ENCODE measurements around the gene DDX52. TPM values are rescaled to one million over a fixed set of nuclear protein-coding genes. Genes with fewer than 3 reads are reported as not detected.

The DDX52 gene
- total and polyA plus RNA-seq, 2 donors (not counting 1 experiment from before 2014, with no cell fraction given), result 20.4 to 20.6 TPM

- H3K36me3 ChIP-seq (ENCODE audit: control insufficient read depth, insufficient read depth, low read length), result peaks cover 5% of the 10 kb centered on the region
These were observed 75.7 kb downstream of the DDX52 start for GRCh38 chr17:37567538-37567937.

GRCh38 chr17:37567137-37567536 lies 76.1 kb downstream of the DDX52 start:
- no peak overlapping the region for H2AFZ ChIP-seq (ENCODE audit: low read length)
- H3K27me3 ChIP-seq (ENCODE audit: control insufficient read depth, insufficient read depth, low read length), result no peaks in the 10 kb centered on the region
- H3K4me2 ChIP-seq (ENCODE audit: extremely low read depth, insufficient read depth, low read length), result no peak overlapping the region
- H3K36me3 ChIP-seq (ENCODE audit: control insufficient read depth, insufficient read depth, low read length), result peaks cover 4% of the 10 kb centered on the region
- no peaks in the 10 kb centered on the region for H3K9me3 ChIP-seq (ENCODE audit: control insufficient read depth, insufficient read depth, low read depth, low read length)
- TF ChIP-seq EZH2 (IDR thresholded peaks at IDR 0.05; ENCODE audit: low read length, missing control alignments), result no peak
- H3K4me1 ChIP-seq (ENCODE audit: control insufficient read depth, extremely low read depth, insufficient read depth, low read length), result no peaks in the 10 kb centered on the region
- DNase-seq (ENCODE audit: low read depth in 2 of 2), result peak in 1 of 2 donors; percentile 44
- H3K9ac ChIP-seq (ENCODE audit: insufficient read depth, low read length), result no peak overlapping the region
- no peak overlapping the region for H3K4me3 ChIP-seq (replicated peaks in 1 of 4; ENCODE audit: control extremely low read depth in 1 of 4, insufficient read depth in 1 of 4, low read depth in 3 of 4, low read length in 4 of 4)
- H3K79me2 ChIP-seq (ENCODE audit: control insufficient read depth, insufficient read depth, low read length), result no peaks in the 10 kb centered on the region
- H3K27ac ChIP-seq (ENCODE audit: insufficient read depth, low read length), result no peak overlapping the region
- H4K20me1 ChIP-seq (ENCODE audit: control insufficient read depth, extremely low read depth, insufficient read depth, low read length), result no peaks in the 10 kb centered on the region

More at GRCh38 chr17:37567538-37567937, 75.7 kb downstream of the DDX52 start:
- Histone ChIP-seq H3K4me3 (replicated peaks in 1 of 4; ENCODE audit: control extremely low read depth in 1 of 4, insufficient read depth in 1 of 4, low read depth in 3 of 4, low read length in 4 of 4) (no peak overlapping the region), H3K4me1 (ENCODE audit: control insufficient read depth, extremely low read depth, insufficient read depth, low read length) (no peaks in the 10 kb centered on the region), H3K4me2 (ENCODE audit: extremely low read depth, insufficient read depth, low read length) (no peak overlapping the region), H3K9ac (ENCODE audit: insufficient read depth, low read length) (no peak overlapping the region), H3K79me2 (ENCODE audit: control insufficient read depth, insufficient read depth, low read length) (no peaks in the 10 kb centered on the region), H2AFZ (ENCODE audit: low read length) (no peak overlapping the region), H4K20me1 (ENCODE audit: control insufficient read depth, extremely low read depth, insufficient read depth, low read length) (no peaks in the 10 kb centered on the region), H3K27ac (ENCODE audit: insufficient read depth, low read length) (no peak overlapping the region), H3K27me3 (ENCODE audit: control insufficient read depth, insufficient read depth, low read length) (no peaks in the 10 kb centered on the region), H3K9me3 (ENCODE audit: control insufficient read depth, insufficient read depth, low read depth, low read length) (no peaks in the 10 kb centered on the region)
- no peak for DNase-seq (ENCODE audit: low read depth in 2 of 2)
- TF ChIP-seq EZH2 (IDR thresholded peaks at IDR 0.05; ENCODE audit: low read length, missing control alignments), result no peak
- TF ChIP-seq CTCF (conservative IDR thresholded peaks at IDR 0.05 in 1 of 2, IDR thresholded peaks at IDR 0.05 in 1 of 2; ENCODE audit: low read depth in 1 of 2, low read length in 2 of 2), result no peak

GRCh38 chr17:37564252-37564651 lies 79.0 kb downstream of the DDX52 start:
- TF ChIP-seq EZH2 (IDR thresholded peaks at IDR 0.05; ENCODE audit: low read length, missing control alignments), result no peak
- TF ChIP-seq CTCF (conservative IDR thresholded peaks at IDR 0.05 in 1 of 2, IDR thresholded peaks at IDR 0.05 in 1 of 2; ENCODE audit: low read depth in 1 of 2, low read length in 2 of 2), result no peak
- Histone ChIP-seq H3K36me3 (ENCODE audit: control insufficient read depth, insufficient read depth, low read length) (peaks cover 6% of the 10 kb centered on the region), H3K4me2 (ENCODE audit: extremely low read depth, insufficient read depth, low read length) (no peak overlapping the region), H2AFZ (ENCODE audit: low read length) (no peak overlapping the region), H3K4me1 (ENCODE audit: control insufficient read depth, extremely low read depth, insufficient read depth, low read length) (no peaks in the 10 kb centered on the region), H3K79me2 (ENCODE audit: control insufficient read depth, insufficient read depth, low read length) (no peaks in the 10 kb centered on the region), H3K27me3 (ENCODE audit: control insufficient read depth, insufficient read depth, low read length) (no peaks in the 10 kb centered on the region), H3K27ac (ENCODE audit: insufficient read depth, low read length) (no peak overlapping the region), H3K4me3 (replicated peaks in 1 of 4; ENCODE audit: control extremely low read depth in 1 of 4, insufficient read depth in 1 of 4, low read depth in 3 of 4, low read length in 4 of 4) (no peak overlapping the region), H3K9ac (ENCODE audit: insufficient read depth, low read length) (no peak overlapping the region), H4K20me1 (ENCODE audit: control insufficient read depth, extremely low read depth, insufficient read depth, low read length) (no peaks in the 10 kb centered on the region), H3K9me3 (ENCODE audit: control insufficient read depth, insufficient read depth, low read depth, low read length) (no peaks in the 10 kb centered on the region)
- no peak for DNase-seq (ENCODE audit: low read depth in 2 of 2)

Data from fibroblast of lung (primary cell).